Activated T-cell treated with anti-CD3 and anti-CD28 coated beads for 4 hours (primary cell): ENCODE measurements around the gene PKP4.
"Not testable (repeated sequence)": the region's sequence is repeated elsewhere in the genome, so short reads cannot be mapped to it uniquely, and the experiment has no call there.

Source experiments
- DNase-seq: peaks from one replicate; pipeline ENCODE4 v3.0.0-alpha.2; 2020

Gene PKP4

DNA sequence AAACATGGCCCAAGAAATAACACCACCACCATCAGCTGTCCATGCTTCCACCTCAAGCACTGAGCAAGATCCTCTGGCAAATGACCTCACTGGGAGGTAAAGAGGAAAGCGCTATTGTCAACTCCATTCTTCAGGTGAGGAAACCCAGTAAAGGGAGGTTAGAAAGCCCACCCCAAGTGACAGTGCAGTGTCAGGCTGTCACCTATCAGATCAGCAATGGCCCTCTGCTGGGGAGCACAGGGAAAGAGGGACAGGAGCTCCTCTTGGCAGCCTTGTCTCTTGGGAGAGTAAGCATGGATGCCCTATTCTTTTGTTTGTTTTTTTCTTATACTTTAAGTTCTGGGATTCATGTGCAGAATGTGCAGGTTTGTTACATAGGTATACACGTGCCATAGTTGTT lies 234.1 kb downstream of the PKP4 start:
- no peak for DNase-seq

DNA sequence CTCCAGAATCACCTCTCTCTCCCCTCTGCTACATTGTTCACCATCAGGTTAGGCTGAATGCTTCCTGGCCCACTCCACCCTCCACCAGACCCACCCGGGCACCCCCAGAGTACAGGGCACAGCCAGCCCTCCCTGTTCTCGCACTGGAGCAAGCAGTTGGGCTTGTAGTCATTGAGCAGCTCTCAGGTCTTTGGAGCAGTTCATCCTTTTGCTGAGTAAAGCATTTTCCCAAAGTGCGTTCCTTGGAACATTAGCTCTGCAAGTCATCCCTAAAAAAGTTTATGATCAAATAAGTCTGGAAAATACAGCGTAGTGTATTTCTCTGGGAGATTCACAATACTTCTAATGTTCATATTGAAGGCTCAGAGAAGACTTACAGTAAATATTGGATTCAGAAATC lies 234.9 kb downstream of the PKP4 start:
- DNase-seq, result no peak

DNA sequence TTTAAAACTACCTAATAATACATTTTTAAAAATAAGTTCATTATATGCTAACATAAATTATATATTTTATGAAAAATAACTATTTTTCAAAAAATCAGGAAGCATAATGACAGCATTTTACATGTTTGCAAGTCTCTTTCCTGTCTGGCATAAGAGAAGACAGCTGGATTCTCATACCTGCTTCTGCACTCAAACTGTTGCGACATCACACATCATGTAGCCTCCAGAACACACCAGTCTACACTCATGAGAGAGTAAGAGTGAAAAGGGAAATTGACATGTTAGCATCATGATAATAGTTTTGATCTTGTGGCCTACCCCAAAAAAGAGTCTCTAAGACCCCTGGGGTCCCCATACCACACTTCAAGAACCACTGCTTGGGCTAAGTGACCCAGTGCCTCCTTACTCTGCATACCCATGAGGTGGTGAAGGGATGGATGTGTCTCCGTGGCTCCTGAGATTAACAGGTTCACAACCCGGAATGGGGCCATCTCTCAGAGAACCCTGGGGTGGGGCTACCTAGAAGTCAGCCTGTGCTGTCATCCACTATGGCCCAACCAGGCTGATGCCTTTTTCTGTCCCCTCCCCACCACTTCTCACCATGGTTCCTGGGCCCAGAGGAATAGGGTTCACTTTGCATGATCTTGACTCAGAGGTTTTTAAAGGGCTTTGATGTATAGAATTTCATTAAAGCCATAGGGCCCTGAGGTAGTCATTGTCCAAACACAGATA lies 235.8 kb downstream of the PKP4 start:
- DNase-seq, result no peak

DNA sequence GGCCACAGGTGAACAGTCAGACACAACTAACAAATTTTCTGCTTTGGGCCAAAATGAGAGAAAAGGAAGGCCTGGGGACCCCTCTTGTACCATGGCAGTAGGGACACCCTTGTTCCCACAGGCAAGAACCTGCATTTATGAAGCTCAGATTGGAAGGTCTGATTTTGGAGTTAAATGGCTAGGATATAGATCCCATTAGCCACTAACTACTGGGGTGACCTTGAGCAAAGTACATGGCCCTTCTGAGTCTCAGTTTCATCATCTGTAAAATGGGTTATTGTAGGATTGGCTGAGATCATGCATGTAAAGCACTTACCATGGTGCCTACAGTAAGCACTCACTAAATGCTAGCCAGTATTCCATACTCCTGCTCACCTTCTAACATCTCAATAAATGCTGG lies 236.7 kb downstream of the PKP4 start:
- no peak for DNase-seq

DNA sequence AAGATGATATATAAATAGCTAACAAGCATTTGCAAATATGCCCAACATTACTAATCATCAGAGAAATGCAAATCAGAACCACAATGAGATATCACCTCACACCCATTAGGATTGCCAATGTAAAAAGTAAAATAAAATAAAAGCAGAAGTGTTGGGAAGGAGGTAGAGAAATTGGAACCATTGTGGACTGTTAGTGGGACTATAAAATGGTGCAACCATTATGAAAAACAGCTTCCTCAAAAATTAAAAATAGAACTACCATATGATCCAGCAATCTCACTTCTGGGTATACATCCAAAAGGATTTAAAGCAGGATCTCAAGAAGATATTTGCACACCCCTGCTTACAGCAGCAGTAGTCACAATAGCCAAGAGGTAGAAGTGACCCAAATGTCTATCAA lies 238.6 kb downstream of the PKP4 start:
- DNase-seq, result no peak

DNA sequence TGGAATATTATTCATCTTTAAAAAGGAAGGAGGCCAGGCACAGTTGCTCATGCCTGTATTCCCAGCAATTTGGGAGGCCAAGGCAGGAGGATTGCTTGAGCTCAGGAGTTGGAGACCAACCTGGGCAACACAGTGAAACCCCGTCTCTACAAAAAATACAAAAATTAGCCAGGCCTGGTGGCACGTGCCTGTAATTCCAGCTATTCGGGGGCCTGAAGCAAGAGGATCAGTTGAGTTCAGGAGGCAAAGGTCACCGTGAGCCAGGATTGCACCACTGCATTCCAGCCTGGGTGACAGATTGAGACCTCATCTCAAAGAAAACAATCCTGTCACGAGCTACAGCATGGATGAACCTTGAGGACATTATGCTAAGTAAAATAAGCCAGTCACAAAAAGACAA lies 239.0 kb downstream of the PKP4 start:
- DNase-seq, result not testable (repeated sequence)

DNA sequence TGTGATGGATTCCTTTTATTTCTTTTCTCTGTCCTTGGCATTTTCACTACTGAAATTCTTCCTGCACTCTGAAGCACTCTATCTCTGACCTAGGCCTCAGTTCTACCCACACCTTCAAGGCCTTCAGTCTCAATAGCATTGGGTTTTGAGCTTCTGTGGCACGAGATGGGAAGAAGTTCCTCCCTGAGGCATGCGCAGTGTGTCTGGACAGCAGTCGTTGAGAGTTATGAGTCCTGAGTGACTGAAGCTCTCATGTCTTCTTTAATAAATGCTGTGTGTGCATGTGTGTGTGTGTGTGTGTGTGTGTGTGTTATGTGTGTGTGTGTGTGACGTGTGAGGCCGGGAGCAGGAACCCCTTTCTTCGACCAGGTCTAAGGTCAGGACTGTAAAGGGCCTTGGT lies 242.6 kb downstream of the PKP4 start:
- DNase-seq, result no peak

DNA sequence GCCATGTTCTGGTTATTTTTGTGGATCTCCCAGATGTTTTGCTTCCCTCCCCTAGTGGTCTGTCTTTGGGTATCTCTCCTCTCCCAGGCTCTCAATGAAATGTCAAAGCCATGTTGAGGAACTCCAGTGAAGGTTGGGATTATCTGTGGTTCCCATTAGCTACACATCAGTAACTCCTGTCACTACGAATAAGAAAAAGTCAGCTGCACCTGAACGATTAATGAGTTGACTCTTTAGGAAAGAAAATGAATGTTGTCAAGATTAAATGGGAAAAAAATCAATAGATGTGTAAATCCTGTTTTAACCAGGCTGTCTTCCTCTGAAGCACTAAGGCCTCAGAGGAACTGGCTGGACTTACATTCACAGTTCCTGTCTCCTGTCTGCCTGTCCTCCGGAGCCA lies 244.3 kb downstream of the PKP4 start:
- DNase-seq, result no peak

DNA sequence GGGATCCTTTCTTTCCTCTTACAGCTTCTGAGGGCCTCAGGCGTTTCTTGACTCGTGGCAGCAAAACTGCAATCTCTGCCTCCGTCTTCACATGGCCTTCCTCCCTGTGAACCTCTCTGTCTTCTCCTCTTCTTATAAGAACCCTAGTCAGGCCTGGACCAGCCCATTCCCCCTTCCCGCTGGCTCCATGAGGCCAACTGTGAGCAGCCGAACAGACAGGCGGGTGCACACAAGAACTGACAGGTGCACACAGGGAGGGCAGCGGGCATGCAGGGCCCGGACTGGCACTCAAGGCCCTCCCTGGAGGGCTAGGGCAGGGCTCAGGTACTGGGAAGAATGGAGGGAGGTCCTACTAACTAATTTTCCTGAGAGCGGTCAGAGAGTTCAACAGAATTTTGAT lies 246.0 kb downstream of the PKP4 start:
- DNase-seq, result no peak

DNA sequence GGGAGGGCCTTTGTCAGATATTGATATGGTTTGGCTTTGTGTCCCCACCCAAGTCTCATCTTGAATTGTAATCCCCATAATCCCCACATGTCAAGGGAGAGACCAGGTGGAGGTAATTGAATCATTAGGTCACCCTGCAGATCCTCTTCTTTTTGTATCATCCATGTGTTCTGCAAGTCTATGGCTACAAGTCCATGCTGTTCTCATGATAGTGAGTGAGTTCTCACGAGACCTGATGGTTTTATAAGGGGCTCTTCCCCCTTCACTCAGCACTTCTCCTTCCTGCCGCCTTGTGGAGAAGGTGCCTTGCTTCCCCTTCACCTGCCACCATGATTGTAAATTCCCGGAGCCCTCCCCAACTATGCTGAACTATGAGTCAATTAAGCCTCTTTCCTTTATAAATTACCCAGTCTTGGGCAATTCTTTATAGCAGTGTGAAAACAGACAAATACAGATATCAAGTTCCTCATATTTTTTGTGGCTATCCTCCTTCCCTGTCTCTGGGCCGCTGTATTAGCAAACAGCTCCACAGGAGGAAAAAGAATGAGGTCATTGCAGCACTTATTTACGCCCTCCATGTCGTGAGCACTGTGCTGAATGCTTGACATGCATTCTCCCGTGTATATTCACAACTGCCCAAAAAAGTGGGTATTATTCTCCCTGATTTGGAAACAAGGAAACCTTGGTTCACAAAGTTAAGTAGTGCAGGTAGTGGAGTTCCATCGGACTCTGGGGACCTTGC lies 248.1 kb downstream of the PKP4 start:
- not testable (repeated sequence) for DNase-seq

DNA sequence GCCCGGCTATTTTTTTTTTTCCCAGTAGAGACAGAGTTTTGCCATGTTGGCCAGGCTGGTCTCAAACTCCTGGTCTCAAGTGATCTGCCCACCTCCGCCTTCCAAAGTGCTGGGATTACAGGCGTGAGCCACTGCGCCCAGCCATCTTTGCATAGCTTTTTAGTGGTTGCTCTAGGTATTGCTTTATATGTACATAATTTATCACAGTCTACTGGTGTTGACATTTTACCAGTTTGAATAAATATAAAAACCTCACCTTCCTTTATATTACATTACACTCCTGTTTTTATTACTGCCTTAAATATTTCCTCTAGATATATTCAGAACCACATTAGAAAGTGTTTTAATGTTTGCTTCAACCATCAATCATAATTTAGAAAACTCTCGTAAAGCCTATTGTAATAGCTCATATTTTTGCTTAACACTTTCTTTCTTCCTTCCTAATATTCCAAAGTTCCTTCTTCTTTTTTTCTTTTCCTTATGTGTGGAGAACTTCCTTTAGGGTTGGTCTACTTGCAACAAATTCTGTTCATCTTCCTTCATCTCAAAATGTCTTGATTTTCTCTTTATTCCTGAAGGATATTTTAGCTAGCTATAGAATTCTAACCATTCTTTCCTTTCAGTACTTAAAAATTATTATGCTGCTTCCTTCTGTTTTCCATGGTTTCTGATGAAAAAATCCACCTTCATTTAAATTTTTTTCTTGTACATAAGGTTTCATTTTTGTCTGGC lies 256.2 kb downstream of the PKP4 start:
- no peak for DNase-seq

DNA sequence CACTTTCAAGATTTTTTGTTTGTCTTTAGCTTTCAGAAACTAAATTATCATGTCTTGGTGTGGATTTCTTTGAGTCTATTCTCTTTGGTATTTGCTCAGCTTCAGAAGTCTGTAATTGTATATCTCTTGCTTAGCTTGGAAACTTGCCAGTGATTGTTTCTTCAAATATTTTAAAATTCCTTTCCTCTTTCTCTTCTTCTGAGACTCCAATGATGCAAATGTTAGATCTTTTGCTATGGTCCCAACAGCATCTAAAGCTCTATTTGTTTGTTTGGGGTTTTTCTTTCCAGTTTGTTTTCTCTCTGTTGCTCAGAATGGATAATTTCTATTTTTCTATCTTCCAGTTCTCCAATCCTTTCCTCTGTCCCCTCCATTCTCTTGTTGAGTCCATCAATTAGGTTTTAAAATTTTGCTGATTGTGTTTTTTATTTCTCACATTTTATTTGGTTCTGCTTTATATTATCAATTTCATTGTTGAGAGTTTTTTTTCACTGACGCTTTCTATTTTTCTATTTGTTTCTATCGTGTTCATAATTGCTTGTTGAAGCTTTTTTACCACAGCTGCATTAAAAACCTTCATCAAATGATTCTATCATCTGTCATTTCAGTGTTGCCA lies 256.9 kb downstream of the PKP4 start:
- DNase-seq, result no peak

DNA sequence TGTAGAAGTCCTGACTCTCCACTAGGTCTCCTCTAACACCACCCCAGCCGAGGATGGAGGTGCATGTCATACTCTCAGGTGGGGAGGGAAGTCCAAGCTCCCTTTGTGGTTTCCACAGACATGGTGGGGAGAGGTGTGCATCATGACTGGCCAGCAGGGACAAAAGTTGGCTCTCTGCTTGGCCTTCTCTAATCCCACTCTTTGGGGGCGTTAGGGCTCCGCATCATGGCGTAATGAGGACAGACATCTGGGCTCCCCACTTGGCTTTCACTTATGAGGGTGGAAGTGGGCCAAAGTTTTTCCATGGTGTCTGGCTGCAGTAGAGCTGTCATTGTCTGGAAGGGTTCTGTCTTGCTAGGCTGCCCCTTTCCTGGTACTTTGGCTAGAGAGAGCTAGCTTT lies 257.7 kb downstream of the PKP4 start:
- DNase-seq, result no peak

DNA sequence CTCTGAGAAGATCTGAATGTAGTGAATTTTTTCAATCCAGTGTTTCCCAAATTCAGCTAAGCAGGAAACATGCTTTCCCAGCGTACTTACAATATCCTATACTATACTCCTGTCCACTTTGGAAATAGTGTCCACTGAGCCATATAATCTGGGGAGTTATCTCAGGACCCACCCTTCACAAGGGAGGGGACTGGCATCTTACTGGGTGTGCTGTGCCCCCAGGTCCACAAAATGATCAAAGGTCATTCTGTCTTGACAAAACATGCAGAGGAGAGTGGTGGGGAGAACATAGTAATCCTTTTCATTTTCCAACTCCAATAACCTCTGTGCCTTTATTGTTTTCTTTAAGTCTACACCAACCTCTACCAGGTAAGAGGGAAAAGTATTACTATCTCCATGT lies 258.6 kb downstream of the PKP4 start:
- no peak for DNase-seq

DNA sequence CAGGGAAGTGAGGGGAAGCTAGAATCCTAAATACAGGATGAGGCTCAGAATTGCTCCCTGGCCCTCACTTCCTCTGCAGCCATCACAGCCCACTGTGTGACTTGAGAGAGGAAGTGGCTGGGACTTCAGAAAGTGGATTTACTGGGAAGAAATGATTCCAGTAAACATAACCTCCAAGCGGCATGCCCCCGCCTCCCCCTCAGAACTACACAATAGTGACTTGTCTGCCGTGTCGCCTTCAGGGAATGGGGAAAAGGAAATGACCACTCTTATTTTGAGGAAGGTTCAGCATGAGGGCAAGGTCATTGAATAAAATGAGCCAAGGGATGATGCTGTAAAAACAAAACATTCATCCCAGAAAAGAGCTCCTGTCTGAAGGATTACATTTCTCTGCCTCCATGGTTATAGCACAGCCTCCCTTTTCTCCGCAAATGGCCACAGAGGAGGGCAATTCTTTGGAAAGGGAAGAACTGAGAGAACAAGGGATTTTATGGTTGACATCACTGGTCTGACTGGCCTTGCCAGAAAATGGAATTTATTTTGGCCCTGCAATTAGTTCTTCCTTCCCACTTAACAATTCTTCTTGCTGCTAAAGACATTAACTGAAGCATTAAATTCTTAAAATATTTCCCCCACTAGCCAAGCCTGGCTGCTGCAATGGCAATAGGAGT lies 259.5 kb downstream of the PKP4 start:
- DNase-seq, result no peak

DNA sequence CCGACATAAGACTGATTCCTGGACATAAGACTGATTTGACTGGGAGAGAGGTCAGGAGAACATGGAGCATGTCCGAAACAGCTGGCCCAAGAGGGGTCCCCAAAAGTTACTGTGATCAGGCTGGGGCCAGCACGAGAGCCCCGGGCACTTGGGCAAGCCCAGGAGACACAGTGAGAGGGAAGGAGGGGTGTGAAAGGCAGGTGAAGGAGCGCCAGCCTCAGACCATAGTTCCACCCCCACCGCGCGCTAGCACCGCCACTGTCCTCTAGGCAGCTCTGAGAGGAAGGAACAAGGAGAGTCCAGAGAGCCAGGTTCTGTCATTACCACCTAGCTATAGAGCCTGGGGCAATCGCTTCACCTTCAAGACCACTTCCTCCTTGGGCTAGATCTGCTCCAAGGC lies 260.2 kb downstream of the PKP4 start:
- no peak for DNase-seq

DNA sequence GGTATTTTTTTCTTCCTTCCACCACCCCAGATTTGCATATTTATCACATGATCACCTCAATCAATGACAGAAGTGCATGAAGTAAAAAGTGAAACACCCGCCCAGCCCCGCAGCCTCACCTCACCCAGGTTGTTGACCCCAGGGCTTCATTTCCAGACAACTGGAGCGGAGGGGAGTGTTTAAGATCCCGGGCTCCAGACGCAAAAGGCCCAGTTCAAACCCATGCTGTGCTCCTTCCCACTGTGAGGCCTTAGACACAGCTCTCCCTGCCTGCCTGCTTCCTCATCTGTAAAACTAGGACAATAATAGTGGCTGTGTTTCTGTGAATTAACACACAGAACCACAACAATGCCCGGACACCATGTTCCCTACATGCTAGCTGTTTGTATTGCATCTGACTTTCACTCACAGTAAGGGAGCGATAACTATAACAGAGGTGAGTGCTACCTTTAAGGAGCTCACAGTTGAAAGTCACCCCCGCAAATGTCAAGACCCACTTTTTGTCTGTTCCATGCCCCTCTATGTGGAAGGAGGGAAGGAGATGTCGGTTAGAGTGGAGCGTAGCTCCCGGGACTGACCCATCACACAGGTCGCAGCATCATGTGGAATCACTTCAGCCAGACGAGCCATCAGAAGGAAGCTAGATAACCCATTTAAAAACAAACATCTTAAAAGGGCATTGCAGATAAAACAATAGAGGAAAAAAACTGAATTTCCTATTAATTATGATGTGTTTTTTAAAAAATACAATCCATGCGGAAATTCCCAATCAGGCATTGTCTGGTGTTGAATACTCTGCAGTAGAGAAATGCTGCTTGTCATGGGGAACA lies 260.8 kb downstream of the PKP4 start:
- DNase-seq, result no peak

DNA sequence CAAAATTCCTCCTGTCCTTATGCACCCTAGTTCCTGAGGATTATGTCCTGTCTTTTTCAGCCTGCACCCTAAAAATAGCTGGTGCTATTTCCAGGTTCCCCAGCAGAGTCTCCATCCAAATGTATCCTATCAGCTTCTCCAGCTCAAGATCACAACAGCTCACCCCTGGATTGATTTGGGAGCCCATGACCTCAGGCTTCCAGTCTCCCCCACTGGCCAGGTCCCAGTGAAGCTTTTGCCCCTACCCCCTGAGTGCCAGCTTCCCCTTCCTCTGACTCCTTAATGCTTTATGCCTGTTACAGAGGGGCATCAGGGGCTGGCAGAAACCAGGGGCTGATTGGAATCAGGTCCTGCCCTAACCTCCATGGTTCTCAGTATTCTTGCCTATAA lies 261.4 kb downstream of the PKP4 start:
- no peak for DNase-seq

DNA sequence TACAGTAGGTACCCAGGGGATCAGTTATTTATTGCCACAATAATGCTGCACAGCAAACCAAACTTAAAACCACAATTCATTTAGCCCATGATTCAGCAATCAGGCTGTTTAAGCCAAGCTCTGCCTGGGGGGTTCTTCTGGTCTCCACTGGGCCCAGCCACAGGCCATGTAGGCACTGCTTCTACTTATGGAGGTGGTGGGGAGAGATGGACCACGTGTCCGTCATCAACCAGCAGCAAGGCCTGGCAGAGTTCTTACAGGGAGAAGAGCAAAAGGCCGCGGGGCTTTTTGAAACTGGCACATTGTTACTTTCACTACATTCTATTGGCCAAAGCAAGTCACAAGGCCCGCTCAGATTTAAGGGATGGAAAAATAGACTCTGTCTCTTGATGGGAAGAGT lies 262.1 kb downstream of the PKP4 start:
- no peak for DNase-seq

DNA sequence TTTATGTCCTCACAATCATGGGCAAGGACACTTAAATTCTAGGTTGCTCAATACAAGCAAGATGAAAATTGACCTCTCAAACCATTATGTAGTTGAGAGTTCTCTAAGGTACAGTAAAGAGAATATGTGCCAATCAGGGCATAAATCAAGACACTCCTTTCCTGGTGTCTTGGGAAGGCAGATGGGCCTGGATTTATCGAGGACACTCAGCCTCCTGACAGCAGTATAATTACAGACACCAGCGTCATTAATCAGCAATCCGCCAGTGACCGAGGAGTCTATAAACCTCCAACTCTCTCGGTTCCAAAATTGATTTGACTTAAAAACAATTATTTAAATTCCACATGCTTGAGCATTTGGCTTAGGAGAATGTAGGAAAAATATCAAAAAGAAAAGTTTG lies 262.7 kb downstream of the PKP4 start:
- DNase-seq, result no peak

DNA sequence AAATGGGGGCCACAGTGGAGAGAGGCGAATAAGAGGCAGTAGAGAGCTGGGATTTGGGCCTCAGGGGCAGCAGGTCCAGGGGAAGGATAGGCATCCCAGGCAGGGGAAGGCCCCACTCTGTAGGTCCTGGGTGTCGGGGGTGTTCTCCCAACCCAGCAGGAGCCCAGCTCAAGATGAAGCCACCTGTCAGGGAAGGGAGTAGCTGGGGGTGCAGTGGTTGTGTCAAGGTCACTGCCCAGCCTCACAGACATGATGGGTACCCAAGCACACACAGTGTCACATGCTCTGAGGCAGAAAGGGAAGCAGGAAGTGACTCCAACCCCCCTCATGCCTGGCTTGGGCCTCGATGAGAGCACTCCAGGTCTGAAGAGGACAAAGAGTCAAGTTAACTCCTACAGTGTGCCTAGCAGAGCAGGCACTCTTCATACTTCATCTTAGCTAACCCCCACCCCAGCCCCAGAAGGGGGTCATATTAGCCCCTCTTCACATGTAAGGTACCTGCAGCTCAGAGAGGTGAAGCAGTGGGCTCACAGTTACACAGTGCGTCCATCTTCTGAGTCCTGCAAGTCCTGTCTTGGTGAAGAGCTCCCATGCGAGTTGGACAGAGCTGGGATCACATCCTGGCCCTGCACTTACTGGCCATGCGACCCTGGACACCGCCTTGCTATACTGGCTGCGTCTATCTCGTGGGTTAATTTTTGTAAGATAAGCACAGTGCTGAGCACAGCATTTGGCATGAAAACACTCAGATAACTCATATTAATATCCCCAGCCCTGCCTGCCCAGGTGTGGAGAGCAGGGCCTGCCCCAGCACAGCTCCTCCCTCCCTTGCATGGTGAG lies 265.7 kb downstream of the PKP4 start:
- no peak for DNase-seq
